Natural killer cell treated with Interleukin-12 subunit alpha and Interleukin-12 subunit beta and Interleukin-15 and Interleukin-18, amount 100 ng/mL, for 72 hours (primary cell): ENCODE data around the gene HUNK. TPM values are rescaled to one million over a fixed set of nuclear protein-coding genes. Genes with fewer than 3 reads are reported as not detected.
"Not testable (repeated sequence)": the region's sequence is repeated elsewhere in the genome, so short reads cannot be mapped to it uniquely, and the experiment has no call there.

Experiments
- ATAC-seq, 2 donors: fragments of 150-1000 bp; cut with Tn5 transposase in 1 of 2; sonication (Bioruptor Pico), chemical (Tn5 transposase) in 1 of 2; 2 replicates each; pipeline ENCODE4 v1.10.0; 2021
- DNase-seq: peaks from one replicate; pipeline ENCODE4 v3.0.0; 2022; ENCODE audit warnings: low spot score
- H3K27ac Mint-ChIP-seq, 2 donors: 1 replicate in 1 of 2; 2 replicates in 1 of 2; pipeline ENCODE4 v1.8.0; 2022; ENCODE audit warnings: mixed read lengths in 2 of 2, mild to moderate bottlenecking in 1 of 2, moderate library complexity in 1 of 2
- H3K27me3 Mint-ChIP-seq, 2 donors: 1 replicate in 1 of 2; 2 replicates in 1 of 2; pipeline ENCODE4 v1.8.0; 2022; ENCODE audit warnings: mixed read lengths in 2 of 2
- H3K36me3 Mint-ChIP-seq: one replicate; pipeline ENCODE4 v1.8.0; 2022; ENCODE audit warnings: mixed read lengths
- H3K4me1 Mint-ChIP-seq, 2 donors: 1 replicate in 1 of 2; 2 replicates in 1 of 2; pipeline ENCODE4 v1.8.0; 2022; ENCODE audit warnings: low read depth in 2 of 2, mixed read lengths in 2 of 2, mild to moderate bottlenecking in 1 of 2
- H3K4me3 Mint-ChIP-seq: one replicate; pipeline ENCODE4 v1.8.0; 2022; ENCODE audit warnings: mixed read lengths
- H3K9me3 Mint-ChIP-seq: 2 replicates; pipeline ENCODE4 v1.8.0; 2022; ENCODE audit warnings: mixed read lengths
- total RNA-seq, 2 donors: library from RNA; stranded (reverse); gene quantifications; one replicate each; pipeline ENCODE4 v1.2.3, GENCODE V29; 2022

HUNK gene
- total RNA-seq, 2 donors from 2014 or later, result 0.07 TPM; not detected in 1

GRCh38 chr21:31855180-31855579, 17.6 kb upstream of the HUNK start:
- Mint-ChIP-seq H3K4me1 (no peaks in the 10 kb centered on the region), H3K4me3 (no peak overlapping the region), H3K9me3 (no peaks in the 10 kb centered on the region), H3K27ac (no peak overlapping the region), H3K27me3 (peaks cover 6 to 8% of the 10 kb centered on the region in 2 donors), H3K36me3 (no peaks in the 10 kb centered on the region)
- DNase-seq (no peak), ATAC-seq (no peak)

DNA sequence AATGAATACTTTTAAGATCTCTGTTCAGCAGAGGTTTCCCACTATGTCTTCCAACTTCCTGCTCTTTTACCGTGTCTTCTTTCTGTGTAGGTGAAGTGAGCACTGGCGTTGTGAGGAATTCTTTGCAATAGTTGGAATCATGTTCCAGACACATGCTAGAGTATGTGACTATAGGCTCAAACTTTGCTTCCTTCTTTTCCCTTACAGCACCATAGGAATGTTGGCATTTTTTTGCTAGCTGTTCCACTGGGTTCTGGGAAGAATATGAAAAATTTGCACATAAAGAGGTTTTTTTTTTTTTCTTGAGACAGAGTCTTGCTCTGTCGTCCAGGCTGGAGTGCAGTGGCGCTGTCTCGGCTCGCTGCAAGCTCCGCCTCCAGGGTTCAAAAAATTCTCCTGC, 15.7 kb upstream of the HUNK start:
- peaks cover 4 to 13% of the 10 kb centered on the region in 2 donors for H3K27me3 Mint-ChIP-seq
- DNase-seq, result no peak
- no peaks in the 10 kb centered on the region for H3K4me1 Mint-ChIP-seq
- no peak overlapping the region for H3K27ac Mint-ChIP-seq
- no peak overlapping the region for H3K4me3 Mint-ChIP-seq
- no peak for ATAC-seq
- H3K9me3 Mint-ChIP-seq, result no peaks in the 10 kb centered on the region
- no peaks in the 10 kb centered on the region for H3K36me3 Mint-ChIP-seq

DNA sequence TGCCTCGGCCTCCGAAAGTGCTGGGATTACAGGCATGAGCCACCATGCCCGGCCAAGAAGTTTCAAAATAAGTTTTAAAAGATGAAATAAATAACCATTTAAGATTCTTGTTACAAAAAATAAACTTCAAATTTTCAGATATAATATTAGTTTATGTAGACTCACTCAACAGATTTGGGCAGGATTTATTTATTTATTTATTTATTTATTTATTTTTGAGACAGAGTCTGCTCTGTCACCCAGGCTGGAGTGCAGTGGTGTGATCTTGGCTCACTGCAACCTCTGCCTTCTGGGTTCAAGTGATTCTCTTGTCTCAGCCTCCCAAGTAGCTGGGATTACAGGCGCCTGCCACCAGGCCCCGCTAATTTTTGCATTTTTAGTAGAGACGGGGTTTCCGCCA, 15.2 kb upstream of the HUNK start:
- H3K9me3 Mint-ChIP-seq, DNase-seq, H3K36me3 Mint-ChIP-seq, ATAC-seq, H3K4me1 Mint-ChIP-seq, H3K4me3 Mint-ChIP-seq, H3K27ac Mint-ChIP-seq: not testable (repeated sequence)
- peaks cover 4 to 13% of the 10 kb centered on the region in 2 donors for H3K27me3 Mint-ChIP-seq

DNA sequence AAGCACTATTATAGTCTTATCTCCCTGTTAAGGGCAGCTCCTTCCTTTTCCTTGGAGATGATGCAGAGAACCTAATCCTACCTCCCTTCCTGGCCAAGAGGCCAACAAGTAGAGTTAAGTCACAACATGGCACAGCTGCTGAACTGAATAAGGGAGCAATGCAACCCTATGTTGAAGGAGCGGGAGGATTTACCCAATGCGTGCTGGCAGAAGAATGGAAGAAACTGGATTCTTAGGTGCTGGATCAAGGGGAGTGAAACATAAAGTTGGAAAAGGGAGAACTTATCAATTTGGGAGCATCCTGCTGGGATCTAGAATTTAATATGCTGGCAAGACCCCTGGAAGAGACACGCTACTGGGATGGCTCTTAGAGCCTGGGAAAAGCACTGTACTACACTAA, 12.0 kb upstream of the HUNK start:
- H3K27me3 Mint-ChIP-seq, result peaks cover 4 to 22% of the 10 kb centered on the region in 2 donors
- no peak overlapping the region for H3K4me3 Mint-ChIP-seq
- no peak overlapping the region for H3K27ac Mint-ChIP-seq
- DNase-seq, result no peak
- no peaks in the 10 kb centered on the region for H3K9me3 Mint-ChIP-seq
- H3K4me1 Mint-ChIP-seq, result no peaks in the 10 kb centered on the region
- H3K36me3 Mint-ChIP-seq, result no peaks in the 10 kb centered on the region
- no peak for ATAC-seq

DNA sequence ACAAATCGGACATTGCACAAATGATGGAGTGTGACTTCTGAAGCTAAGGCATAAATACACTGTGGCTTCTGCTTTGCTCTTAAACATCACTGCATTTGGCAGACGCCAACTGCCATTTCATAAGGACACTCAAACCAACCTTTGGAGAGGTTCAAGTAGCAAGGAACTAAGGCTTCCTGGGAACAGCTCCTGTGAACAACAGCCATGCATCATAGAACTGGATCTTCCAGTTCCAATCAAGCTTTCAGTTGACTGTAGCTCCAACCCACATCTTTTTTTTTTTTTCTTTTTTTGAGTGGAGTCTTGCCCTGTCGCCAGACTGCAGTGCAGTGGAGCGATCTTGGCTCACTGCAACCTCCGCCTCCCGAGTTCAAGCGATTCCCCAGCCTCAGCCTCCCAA, 10.7 kb upstream of the HUNK start:
- H3K27ac Mint-ChIP-seq, result no peak overlapping the region
- H3K36me3 Mint-ChIP-seq, result no peaks in the 10 kb centered on the region
- H3K27me3 Mint-ChIP-seq, result peaks cover 4 to 22% of the 10 kb centered on the region in 2 donors
- no peaks in the 10 kb centered on the region for H3K9me3 Mint-ChIP-seq
- H3K4me3 Mint-ChIP-seq, result no peak overlapping the region
- DNase-seq (no peak), ATAC-seq (no peak)
- no peaks in the 10 kb centered on the region for H3K4me1 Mint-ChIP-seq

GRCh38 chr21:31865429-31865970, 7.3 kb upstream of the HUNK start:
- H3K27ac Mint-ChIP-seq, result no peak overlapping the region
- no peaks in the 10 kb centered on the region for H3K36me3 Mint-ChIP-seq
- DNase-seq (no peak), ATAC-seq (no peak)
- H3K4me1 Mint-ChIP-seq, result no peaks in the 10 kb centered on the region
- peaks cover 14 to 39% of the 10 kb centered on the region in 2 donors for H3K27me3 Mint-ChIP-seq
- H3K4me3 Mint-ChIP-seq, result no peak overlapping the region
- no peaks in the 10 kb centered on the region for H3K9me3 Mint-ChIP-seq

GRCh38 chr21:31866077-31866511, 6.7 kb upstream of the HUNK start:
- Mint-ChIP-seq H3K27me3 (peaks cover 12 to 35% of the 10 kb centered on the region in 2 donors), H3K27ac (no peak overlapping the region), H3K4me3 (no peak overlapping the region), H3K4me1 (no peaks in the 10 kb centered on the region), H3K36me3 (no peaks in the 10 kb centered on the region), H3K9me3 (no peaks in the 10 kb centered on the region)
- ATAC-seq, result peak; percentile 60 to 63
- DNase-seq, result peak; percentile 67

GRCh38 chr21:31869750-31870149, 3.1 kb upstream of the HUNK start:
- Mint-ChIP-seq H3K9me3 (no peaks in the 10 kb centered on the region), H3K27me3 (peaks cover 26 to 37% of the 10 kb centered on the region in 2 donors), H3K4me3 (no peak overlapping the region), H3K4me1 (peaks cover 0 to 5% of the 10 kb centered on the region in 2 donors), H3K27ac (no peak overlapping the region), H3K36me3 (no peaks in the 10 kb centered on the region)
- DNase-seq (no peak), ATAC-seq (no peak)

DNA sequence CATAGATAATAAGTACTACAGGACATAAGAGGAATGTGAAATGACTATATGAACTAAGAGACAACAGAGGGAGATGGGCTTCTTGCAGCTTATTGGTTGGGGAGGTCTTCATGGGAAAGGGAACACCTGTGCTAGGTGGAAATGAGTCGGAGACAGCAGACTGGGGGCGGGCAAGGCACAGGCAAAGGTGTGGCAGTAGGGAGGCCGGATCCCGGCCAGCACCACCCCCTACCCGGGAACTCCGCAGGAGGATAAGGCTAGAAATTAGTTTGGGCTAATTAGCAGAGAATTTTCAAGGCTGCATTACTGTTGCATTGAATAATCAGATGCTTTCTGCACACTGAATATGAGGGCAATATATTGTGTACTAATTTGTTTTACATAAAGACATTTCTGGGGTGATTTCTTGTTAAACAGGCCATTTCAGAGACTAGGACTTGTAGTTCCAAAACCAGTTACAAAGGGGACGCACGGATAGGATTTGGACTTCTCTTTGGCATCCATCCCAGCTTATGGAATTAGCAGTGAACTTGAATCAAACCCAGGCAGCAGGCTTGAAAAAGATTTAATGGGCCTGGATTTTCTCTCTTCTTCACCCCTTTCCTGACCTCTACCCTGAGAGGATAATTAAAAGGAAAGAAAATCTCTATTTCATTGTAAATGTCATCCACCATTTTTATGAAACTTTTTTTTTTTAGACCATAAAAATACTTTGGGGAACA, 2.2 kb upstream of the HUNK start:
- Mint-ChIP-seq H3K27ac (no peak overlapping the region), H3K9me3 (no peaks in the 10 kb centered on the region), H3K36me3 (no peaks in the 10 kb centered on the region), H3K4me3 (no peak overlapping the region), H3K27me3 (peaks cover 32 to 36% of the 10 kb centered on the region in 2 donors), H3K4me1 (peaks cover 0 to 5% of the 10 kb centered on the region in 2 donors)
- no peak for DNase-seq
- ATAC-seq, result no peak

DNA sequence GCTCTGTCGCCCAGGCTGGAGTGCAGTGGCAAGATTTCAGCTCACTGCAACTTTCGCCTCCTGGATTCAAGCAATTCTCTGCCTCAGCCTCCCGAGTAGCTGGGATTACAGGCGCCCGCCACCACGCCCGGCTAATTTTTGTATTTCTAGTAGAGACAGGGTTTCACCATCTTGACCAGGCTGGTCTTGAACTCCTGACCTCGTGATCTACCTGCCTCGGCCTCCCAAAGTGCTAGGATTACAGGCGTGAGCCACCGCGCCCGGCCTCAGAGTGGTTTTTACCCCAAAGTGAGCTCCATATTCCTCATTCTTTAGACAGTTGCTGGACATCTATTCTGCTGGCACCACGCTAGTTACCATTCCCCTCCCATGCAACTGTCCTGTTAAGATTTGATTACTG, 1.4 kb upstream of the HUNK start:
- H3K36me3 Mint-ChIP-seq, H3K9me3 Mint-ChIP-seq, DNase-seq, H3K4me1 Mint-ChIP-seq, H3K4me3 Mint-ChIP-seq, H3K27ac Mint-ChIP-seq, ATAC-seq: not testable (repeated sequence)
- peaks cover 37 to 43% of the 10 kb centered on the region in 2 donors for H3K27me3 Mint-ChIP-seq

- no peaks in the 10 kb centered on the region for H3K36me3 Mint-ChIP-seq
- H3K4me1 Mint-ChIP-seq, result peaks cover 0 to 5% of the 10 kb centered on the region in 2 donors
- ATAC-seq (no peak), DNase-seq (no peak)
- peaks cover 37 to 43% of the 10 kb centered on the region in 2 donors for H3K27me3 Mint-ChIP-seq
- no peaks in the 10 kb centered on the region for H3K9me3 Mint-ChIP-seq
- no peak overlapping the region for H3K27ac Mint-ChIP-seq
- peak overlapping the region; percentile 34 for H3K4me3 Mint-ChIP-seq
These were observed 758 bp upstream of the HUNK start for GRCh38 chr21:31872072-31872451.

GRCh38 chr21:31873275-31873695, 465 bp downstream of the HUNK start:
- no peak overlapping the region for H3K4me3 Mint-ChIP-seq
- no peak overlapping the region for H3K27ac Mint-ChIP-seq
- no peaks in the 10 kb centered on the region for H3K36me3 Mint-ChIP-seq
- no peaks in the 10 kb centered on the region for H3K9me3 Mint-ChIP-seq
- no peak for DNase-seq
- peaks cover 42 to 50% of the 10 kb centered on the region in 2 donors for H3K27me3 Mint-ChIP-seq
- H3K4me1 Mint-ChIP-seq, result peaks cover 0 to 5% of the 10 kb centered on the region in 2 donors
- peak in 1 of 2 donors; percentile 33 for ATAC-seq

DNA sequence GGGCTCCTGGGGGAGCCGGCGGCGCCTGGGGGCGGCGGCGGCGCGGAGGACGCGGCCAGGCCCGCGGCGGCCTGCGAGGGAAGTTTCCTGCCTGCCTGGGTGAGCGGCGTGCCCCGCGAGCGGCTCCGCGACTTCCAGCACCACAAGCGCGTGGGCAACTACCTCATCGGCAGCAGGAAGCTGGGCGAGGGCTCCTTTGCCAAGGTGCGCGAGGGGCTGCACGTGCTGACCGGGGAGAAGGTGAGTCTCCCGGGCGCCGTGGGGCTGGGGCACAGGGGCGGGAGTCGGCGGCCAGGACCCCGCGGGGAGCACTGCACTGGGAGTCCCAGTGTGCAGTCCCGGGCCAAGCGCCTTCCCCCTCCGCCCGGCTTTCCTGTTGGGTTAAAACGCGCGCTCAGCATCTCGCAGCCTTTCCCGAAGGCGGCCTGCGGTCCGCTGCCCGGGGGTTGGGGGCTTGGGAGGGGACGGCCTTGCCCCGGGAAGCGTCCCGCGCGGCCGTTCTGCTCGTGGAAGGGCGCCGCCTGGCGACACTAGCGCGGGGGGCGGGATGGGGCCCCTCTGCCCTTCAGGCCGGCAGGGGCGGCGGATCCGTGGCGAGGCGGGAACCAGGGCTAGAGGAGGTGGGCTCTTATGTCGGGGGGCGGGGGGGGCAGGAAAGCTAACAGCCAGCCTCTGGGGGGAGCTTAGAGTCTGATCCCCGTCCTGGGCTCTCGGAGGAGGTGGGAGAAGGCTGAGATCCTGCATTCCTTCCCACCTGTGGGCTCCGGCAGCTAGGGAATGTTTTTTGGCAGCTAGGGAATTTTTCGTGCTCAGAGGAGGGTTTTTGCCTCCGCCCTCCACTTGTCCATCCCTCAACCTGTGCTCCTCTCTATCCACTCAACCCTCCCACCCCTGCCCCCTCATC, 1.1 kb downstream of the HUNK start:
- H3K36me3 Mint-ChIP-seq, result no peaks in the 10 kb centered on the region

GRCh38 chr21:31874812-31875212, 2.0 kb downstream of the HUNK start:
- Mint-ChIP-seq H3K9me3 (no peaks in the 10 kb centered on the region), H3K27me3 (peaks cover 40 to 41% of the 10 kb centered on the region in 2 donors), H3K27ac (no peak overlapping the region), H3K4me3 (no peak overlapping the region), H3K4me1 (peaks cover 0 to 5% of the 10 kb centered on the region in 2 donors), H3K36me3 (no peaks in the 10 kb centered on the region)
- no peak for ATAC-seq
- DNase-seq, result no peak

More for the DNA sequence above, 1.1 kb downstream of the HUNK start:
- H3K9me3 Mint-ChIP-seq, result no peaks in the 10 kb centered on the region
- DNase-seq, result peak; percentile 66
- H3K4me3 Mint-ChIP-seq, result no peak overlapping the region
- peak; percentile 51 for ATAC-seq
- peaks cover 0 to 5% of the 10 kb centered on the region in 2 donors for H3K4me1 Mint-ChIP-seq
- H3K27ac Mint-ChIP-seq, result no peak overlapping the region
- H3K27me3 Mint-ChIP-seq, result peaks cover 44 to 45% of the 10 kb centered on the region in 2 donors
